Mesothelial cell of epicardium (in vitro differentiated cells): ENCODE measurements around the gene CFAP20DC. TPM values are rescaled to one million over a fixed set of nuclear protein-coding genes. Genes with fewer than 3 reads are reported as not detected.

Experiments used
- DNase-seq, 2 experiments: peaks; one replicate each; pipeline ENCODE4 v3.0.0; 2021; ENCODE audit warnings: low spot score in 2 of 2; ENCODE audit not compliant: unreplicated experiment in 2 of 2
- H3K27ac Mint-ChIP-seq: 2 replicates; pipeline ENCODE4 v1.8.0; 2021; ENCODE audit warnings: mixed read lengths
- H3K27me3 Mint-ChIP-seq: 2 replicates; pipeline ENCODE4 v1.8.0; 2021; ENCODE audit warnings: low read depth, mixed read lengths
- H3K36me3 Mint-ChIP-seq: 2 replicates; pipeline ENCODE4 v1.8.0; 2021; ENCODE audit warnings: mixed read lengths
- H3K4me1 Mint-ChIP-seq: 2 replicates; pipeline ENCODE4 v1.8.0; 2021; ENCODE audit warnings: mixed read lengths
- H3K4me3 Mint-ChIP-seq: 2 replicates; pipeline ENCODE4 v1.8.0; 2021; ENCODE audit warnings: mild to moderate bottlenecking, moderate library complexity, mixed read lengths
- H3K9me3 Mint-ChIP-seq: 2 replicates; pipeline ENCODE4 v1.8.0; 2021; ENCODE audit warnings: mixed read lengths
- CTCF ChIP-seq: fragments of 200-600 bp; sonication (generic); IDR thresholded peaks from one replicate; pipeline ENCODE4 v1.5.0; 2021; ENCODE audit warnings: antibody characterized with exemption; ENCODE audit not compliant: unreplicated experiment
- total RNA-seq: library from RNA; stranded (reverse); gene quantifications from 3 replicates; pipeline ENCODE4 v1.2.1, GENCODE V29; 2021

Gene CFAP20DC
- total RNA-seq, 1 donor from 2014 or later, result 5.4 TPM

DNA sequence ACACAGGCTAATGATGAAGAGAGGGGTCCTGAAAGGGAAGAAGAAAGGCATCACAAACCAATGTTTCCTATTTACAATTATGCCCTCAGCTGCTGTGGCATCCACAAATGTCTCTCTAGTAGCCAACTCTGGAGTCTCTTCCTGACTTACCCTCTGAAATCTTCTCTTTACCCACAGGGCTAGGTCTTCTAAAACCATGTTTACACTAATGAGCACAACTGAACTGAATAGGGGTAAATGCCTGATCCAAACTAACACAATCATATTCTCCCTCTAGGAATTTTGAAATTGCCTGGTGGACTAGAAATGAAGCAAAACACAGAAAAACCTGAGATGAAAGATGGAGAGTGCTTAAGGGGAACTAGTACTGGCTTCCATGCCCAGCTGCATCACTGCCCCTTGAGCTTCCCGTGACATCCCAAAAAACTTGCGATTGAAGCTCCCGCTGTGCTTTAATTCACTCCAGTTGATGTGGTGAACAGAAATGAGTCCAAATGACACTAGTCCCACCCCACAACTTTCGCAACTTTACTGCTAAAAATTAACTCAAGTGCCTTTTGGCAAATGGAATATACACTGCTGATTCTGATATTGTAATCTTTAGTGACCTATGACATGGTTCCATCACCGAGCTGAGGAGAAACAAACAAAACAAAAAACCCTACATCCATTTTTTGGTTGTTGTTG, 32.8 kb downstream of the CFAP20DC start:
- H3K4me3 Mint-ChIP-seq, result no peak overlapping the region
- no peak for DNase-seq
- H3K4me1 Mint-ChIP-seq, result no peaks in the 10 kb centered on the region
- TF ChIP-seq CTCF, result no peak
- H3K27me3 Mint-ChIP-seq, result no peaks in the 10 kb centered on the region
- peaks cover 3% of the 10 kb centered on the region for H3K36me3 Mint-ChIP-seq
- no peak overlapping the region for H3K27ac Mint-ChIP-seq
- H3K9me3 Mint-ChIP-seq, result peaks cover 11% of the 10 kb centered on the region

- H3K27me3 Mint-ChIP-seq, result no peaks in the 10 kb centered on the region
- no peak for DNase-seq
- H3K9me3 Mint-ChIP-seq, result peaks cover 32% of the 10 kb centered on the region
- peaks cover 5% of the 10 kb centered on the region for H3K36me3 Mint-ChIP-seq
- no peaks in the 10 kb centered on the region for H3K4me1 Mint-ChIP-seq
- H3K27ac Mint-ChIP-seq, result no peak overlapping the region
- no peak for TF ChIP-seq CTCF
- H3K4me3 Mint-ChIP-seq, result no peak overlapping the region
These were observed 36.2 kb downstream of the CFAP20DC start for GRCh38 chr3:59013611-59014010.

DNA sequence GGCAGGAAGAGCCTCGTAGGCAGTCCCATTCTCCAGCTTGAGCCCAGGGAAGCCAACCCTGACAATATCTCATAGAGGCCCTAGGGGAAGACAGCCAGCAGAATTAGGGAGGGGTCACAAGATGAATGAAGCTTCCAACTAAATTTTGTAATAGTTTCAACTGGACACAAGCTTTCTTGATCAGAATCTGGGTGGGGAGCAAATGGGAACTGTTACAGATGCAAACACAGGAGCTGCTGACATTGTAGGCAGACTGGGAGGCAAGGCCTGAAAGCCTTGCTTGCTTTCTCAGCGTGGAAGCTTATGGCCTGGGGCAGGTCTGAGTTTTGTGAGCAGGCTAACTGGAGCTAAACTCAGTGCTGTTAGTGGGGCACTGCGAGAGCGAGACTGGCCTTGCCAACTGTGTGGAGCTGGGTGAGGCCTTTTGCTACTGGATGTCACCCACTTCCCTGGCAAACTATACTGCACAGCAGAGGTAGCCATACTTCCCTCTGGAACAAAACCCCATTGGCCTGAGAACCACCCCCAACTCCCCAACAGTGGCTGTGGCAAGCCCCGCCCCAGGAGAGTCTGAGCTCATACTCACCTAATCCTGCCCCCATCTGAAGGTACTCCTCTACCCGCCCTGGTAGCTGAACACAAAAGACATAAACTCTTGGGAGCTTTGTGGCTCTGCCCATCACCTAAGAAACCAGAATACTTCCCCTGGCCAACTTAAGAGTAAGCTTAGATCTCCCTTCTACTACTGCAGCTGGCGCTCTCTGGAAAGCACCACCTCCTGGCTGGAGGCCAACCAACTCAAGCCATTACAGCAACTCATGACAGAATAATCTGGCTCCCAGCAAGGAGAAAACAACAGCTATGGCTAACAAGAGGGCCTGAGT, 42.9 kb downstream of the CFAP20DC start:
- Mint-ChIP-seq H3K4me1 (peaks cover 10% of the 10 kb centered on the region), H3K27ac (no peak overlapping the region), H3K4me3 (no peak overlapping the region), H3K27me3 (no peaks in the 10 kb centered on the region), H3K36me3 (peaks cover 1% of the 10 kb centered on the region), H3K9me3 (peaks cover 29% of the 10 kb centered on the region)
- no peak for TF ChIP-seq CTCF
- peak in 1 of 2 experiments; percentile 46 for DNase-seq

- Mint-ChIP-seq H3K36me3 (no peaks in the 10 kb centered on the region), H3K4me3 (no peak overlapping the region), H3K9me3 (peaks cover 7% of the 10 kb centered on the region), H3K4me1 (peaks cover 4% of the 10 kb centered on the region), H3K27me3 (no peaks in the 10 kb centered on the region), H3K27ac (no peak overlapping the region)
- no peak for DNase-seq
- TF ChIP-seq CTCF, result no peak
These were observed 48.1 kb downstream of the CFAP20DC start for GRCh38 chr3:59001675-59002074.

DNA sequence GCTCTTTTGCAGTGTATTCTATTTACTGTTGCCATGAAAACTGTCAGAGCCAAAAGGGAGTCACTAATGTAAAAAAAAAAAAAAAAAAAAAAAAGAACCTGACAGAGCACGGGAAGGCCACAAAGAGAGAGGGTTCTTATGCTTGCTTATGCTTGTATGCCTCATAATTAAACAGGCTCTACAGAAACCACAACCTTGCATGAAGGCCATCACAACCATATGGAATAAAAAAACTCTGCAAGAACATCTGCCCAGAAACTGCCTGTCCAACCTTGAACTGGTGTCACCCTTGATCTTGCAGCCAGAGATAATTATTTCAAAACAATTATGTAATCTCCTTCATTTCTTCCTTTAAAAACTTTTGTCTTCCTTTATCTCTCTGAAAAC, 50.1 kb downstream of the CFAP20DC start:
- no peak for TF ChIP-seq CTCF
- Mint-ChIP-seq H3K9me3 (peaks cover 2% of the 10 kb centered on the region), H3K4me1 (no peaks in the 10 kb centered on the region), H3K4me3 (no peak overlapping the region), H3K27me3 (no peaks in the 10 kb centered on the region), H3K27ac (no peak overlapping the region), H3K36me3 (no peaks in the 10 kb centered on the region)
- DNase-seq, result no peak
